Duodenal mucosa (tissue), 2 donors: ENCODE data around the gene PITRM1.

Experiments
- H3K27ac ChIP-seq: one replicate; pipeline ENCODE4 v1.7.0; 2013; ENCODE audit warnings: low read depth, low read length
- H3K27me3 ChIP-seq, 2 donors: one replicate each; pipeline ENCODE4 v1.7.0; 2013; ENCODE audit warnings: low read length in 2 of 2, control low read depth in 1 of 2; ENCODE audit not compliant: insufficient read depth in 2 of 2, control insufficient read depth in 1 of 2
- H3K36me3 ChIP-seq, 2 donors: one replicate each; pipeline ENCODE4 v1.7.0; 2013; ENCODE audit warnings: low read length in 2 of 2, control low read depth in 1 of 2; ENCODE audit not compliant: insufficient read depth in 2 of 2, control insufficient read depth in 1 of 2
- H3K4me1 ChIP-seq, 2 donors: one replicate each; pipeline ENCODE4 v1.7.0; 2013; ENCODE audit warnings: low read length in 2 of 2, control low read depth in 1 of 2; ENCODE audit not compliant: insufficient read depth in 2 of 2, control insufficient read depth in 1 of 2
- H3K4me3 ChIP-seq, 2 donors: one replicate each; pipeline ENCODE4 v1.7.0; 2013; ENCODE audit warnings: low read length in 2 of 2, low read depth in 1 of 2
- H3K9ac ChIP-seq, 2 donors: one replicate each; pipeline ENCODE4 v1.7.0; 2013; ENCODE audit warnings: low read length in 2 of 2, low read depth in 1 of 2
- H3K9me3 ChIP-seq, 2 donors: one replicate each; pipeline ENCODE4 v1.7.0; 2013; ENCODE audit warnings: low read length in 2 of 2, control low read depth in 1 of 2; ENCODE audit not compliant: control insufficient read depth in 1 of 2

Gene PITRM1

DNA sequence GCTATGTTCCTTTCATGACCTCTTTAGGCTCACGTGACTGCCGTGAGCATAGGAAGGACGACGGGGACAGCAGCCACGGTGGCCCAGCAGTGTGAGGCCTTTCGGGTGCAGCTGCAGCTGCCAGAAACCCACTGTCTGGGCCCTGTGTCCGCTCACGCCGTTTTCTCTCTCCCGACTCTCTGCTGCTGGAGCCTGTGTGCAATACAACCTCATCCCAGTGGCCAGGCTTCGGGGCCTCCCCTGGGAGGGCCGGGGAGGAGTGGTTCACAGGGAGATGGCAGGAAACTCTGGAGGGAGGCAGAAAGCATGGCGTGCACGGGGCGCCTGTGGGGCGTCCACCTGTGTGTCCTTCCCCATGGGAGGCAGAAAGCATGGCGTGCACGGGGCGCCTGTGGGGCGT lies 66.7 kb downstream of the PITRM1 start:
- Histone ChIP-seq H3K4me1 (peaks cover 4 to 9% of the 10 kb centered on the region in 2 donors), H3K9ac (no peak overlapping the region), H3K9me3 (no peaks in the 10 kb centered on the region), H3K27me3 (no peaks in the 10 kb centered on the region), H3K36me3 (peaks cover 14 to 73% of the 10 kb centered on the region in 2 donors), H3K4me3 (no peak overlapping the region), H3K27ac (no peak overlapping the region)

DNA sequence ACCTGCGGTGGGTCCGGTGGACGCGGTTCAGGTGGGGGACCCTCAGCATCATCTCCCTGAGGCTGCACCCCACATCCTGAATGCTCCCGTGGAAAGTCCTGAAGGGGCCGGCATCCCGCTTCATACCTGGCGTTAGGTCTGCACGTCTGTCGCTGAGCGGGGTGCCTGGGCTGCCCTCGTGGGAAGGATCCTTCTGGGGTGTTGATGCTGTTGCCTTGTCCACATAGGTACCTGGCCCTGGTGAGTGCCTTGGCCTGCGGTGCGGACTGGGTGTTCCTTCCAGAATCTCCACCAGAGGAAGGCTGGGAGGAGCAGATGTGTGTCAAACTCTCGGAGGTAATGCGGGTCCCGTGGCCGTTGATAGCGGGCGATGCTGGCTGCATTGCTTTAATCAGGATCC lies 67.4 kb downstream of the PITRM1 start:
- H3K36me3 ChIP-seq, result peaks cover 10 to 74% of the 10 kb centered on the region in 2 donors
- no peak overlapping the region for H3K9ac ChIP-seq
- H3K27me3 ChIP-seq, result no peaks in the 10 kb centered on the region
- H3K4me1 ChIP-seq, result peaks cover 4 to 9% of the 10 kb centered on the region in 2 donors
- no peaks in the 10 kb centered on the region for H3K9me3 ChIP-seq
- no peak overlapping the region for H3K27ac ChIP-seq
- H3K4me3 ChIP-seq, result no peak overlapping the region

GRCh38 chr10:3104251-3104918 lies 68.2 kb downstream of the PITRM1 start:
- Histone ChIP-seq H3K4me1 (peaks cover 4 to 9% of the 10 kb centered on the region in 2 donors), H3K27me3 (no peaks in the 10 kb centered on the region), H3K36me3 (peaks cover 14 to 76% of the 10 kb centered on the region in 2 donors), H3K4me3 (no peak overlapping the region), H3K9ac (no peak overlapping the region), H3K27ac (no peak overlapping the region), H3K9me3 (no peaks in the 10 kb centered on the region)

DNA sequence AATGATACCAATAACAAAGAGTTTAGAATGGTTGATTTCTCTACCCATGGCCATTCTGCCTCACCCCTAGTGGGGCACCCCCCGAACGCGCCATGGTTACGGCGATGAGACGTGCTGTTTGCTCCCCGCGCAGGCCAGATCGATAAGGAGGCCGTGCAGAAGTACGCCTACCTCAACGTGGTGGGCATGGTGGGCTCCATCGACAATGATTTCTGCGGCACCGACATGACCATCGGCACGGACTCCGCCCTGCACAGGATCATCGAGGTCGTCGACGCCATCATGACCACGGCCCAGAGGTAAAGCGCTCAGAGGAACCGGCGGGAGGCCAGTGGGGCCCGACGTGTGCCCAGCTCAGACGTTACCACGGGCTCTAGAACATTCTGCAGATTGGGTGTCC lies 68.9 kb downstream of the PITRM1 start:
- peaks cover 8 to 72% of the 10 kb centered on the region in 2 donors for H3K36me3 ChIP-seq
- no peak overlapping the region for H3K4me3 ChIP-seq
- H3K9me3 ChIP-seq, result no peaks in the 10 kb centered on the region
- H3K9ac ChIP-seq, result no peak overlapping the region
- H3K27ac ChIP-seq, result no peak overlapping the region
- H3K4me1 ChIP-seq, result peaks cover 4 to 9% of the 10 kb centered on the region in 2 donors
- no peaks in the 10 kb centered on the region for H3K27me3 ChIP-seq

- no peaks in the 10 kb centered on the region for H3K9me3 ChIP-seq
- peaks cover 4 to 9% of the 10 kb centered on the region in 2 donors for H3K4me1 ChIP-seq
- peak overlapping the region in 1 of 2 donors; percentile 21 for H3K4me3 ChIP-seq
- H3K27ac ChIP-seq, result no peak overlapping the region
- H3K36me3 ChIP-seq, result peaks cover 8 to 65% of the 10 kb centered on the region in 2 donors
- H3K9ac ChIP-seq, result no peak overlapping the region
- H3K27me3 ChIP-seq, result no peaks in the 10 kb centered on the region
These were observed 69.7 kb downstream of the PITRM1 start for GRCh38 chr10:3102720-3103427.

GRCh38 chr10:3100856-3101640 lies 71.5 kb downstream of the PITRM1 start:
- Histone ChIP-seq H3K9ac (no peak overlapping the region), H3K27ac (no peak overlapping the region), H3K36me3 (peaks cover 8 to 56% of the 10 kb centered on the region in 2 donors), H3K9me3 (no peaks in the 10 kb centered on the region), H3K4me3 (no peak overlapping the region), H3K4me1 (peaks cover 10 to 14% of the 10 kb centered on the region in 2 donors), H3K27me3 (no peaks in the 10 kb centered on the region)

DNA sequence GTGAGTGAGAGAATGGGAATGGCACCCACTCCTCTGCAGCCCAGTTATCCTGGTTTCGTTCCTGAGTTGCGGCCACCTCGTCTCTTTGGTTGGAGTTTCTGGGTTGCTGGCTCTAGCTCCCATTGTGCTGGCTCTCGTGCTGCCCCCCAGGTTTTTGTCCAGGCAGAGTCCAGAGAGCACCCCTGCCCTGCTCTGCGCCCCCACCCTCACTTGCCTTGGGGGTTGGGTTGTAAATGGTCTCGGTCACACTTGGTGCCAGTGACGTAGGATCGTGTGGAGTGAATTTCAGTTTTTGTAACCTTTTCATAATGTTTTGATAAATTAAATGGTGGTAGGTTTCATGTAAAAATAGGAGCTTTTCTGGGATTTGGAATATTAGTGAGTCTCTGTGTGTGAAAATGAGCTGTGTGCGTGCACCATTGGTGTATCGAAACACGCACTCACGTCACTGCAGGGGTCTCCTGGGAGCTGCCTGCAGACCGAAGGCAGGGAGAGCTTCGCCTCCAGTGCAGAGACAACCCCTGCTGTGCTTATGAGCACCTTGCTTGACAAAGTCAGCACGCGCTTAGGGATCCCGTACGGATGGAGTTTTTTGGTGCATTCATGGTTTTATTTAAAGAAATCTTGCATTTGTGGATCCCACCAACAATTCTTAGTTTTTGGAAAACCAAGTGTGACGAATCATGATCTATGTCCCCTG lies 72.3 kb downstream of the PITRM1 start:
- Histone ChIP-seq H3K27me3 (no peaks in the 10 kb centered on the region), H3K9ac (no peak overlapping the region), H3K36me3 (peaks cover 8 to 50% of the 10 kb centered on the region in 2 donors), H3K4me3 (no peak overlapping the region), H3K9me3 (no peaks in the 10 kb centered on the region), H3K27ac (no peak overlapping the region), H3K4me1 (peaks cover 18 to 22% of the 10 kb centered on the region in 2 donors)

GRCh38 chr10:3099291-3100092 lies 73.1 kb downstream of the PITRM1 start:
- Histone ChIP-seq H3K4me3 (no peak overlapping the region), H3K4me1 (peaks cover 24 to 29% of the 10 kb centered on the region in 2 donors)

DNA sequence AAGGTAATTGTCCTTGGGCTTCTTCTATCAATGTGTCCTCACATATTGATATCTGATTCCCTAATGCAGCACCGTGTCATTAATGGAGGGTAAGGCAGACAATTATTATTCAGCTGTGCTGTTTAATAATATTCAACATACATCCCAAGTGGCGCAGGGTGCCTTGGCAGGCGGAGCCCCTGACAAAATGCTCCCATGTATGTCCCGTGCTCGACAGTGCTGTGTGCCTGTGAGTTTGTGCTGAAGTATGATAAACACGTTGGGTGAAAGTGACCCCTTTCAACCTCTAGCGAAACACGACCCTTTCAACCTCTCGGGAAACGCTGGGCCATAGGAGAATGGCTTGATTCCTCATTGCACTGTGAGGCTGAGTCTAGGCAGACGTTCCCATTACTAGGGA lies 73.9 kb downstream of the PITRM1 start:
- Histone ChIP-seq H3K27ac (no peak overlapping the region), H3K27me3 (no peaks in the 10 kb centered on the region), H3K4me1 (peaks cover 26 to 34% of the 10 kb centered on the region in 2 donors), H3K4me3 (no peak overlapping the region), H3K9me3 (no peaks in the 10 kb centered on the region), H3K9ac (no peak overlapping the region), H3K36me3 (peaks cover 4 to 38% of the 10 kb centered on the region in 2 donors)

More at GRCh38 chr10:3099291-3100092, 73.1 kb downstream of the PITRM1 start:
- no peaks in the 10 kb centered on the region for H3K27me3 ChIP-seq
- H3K27ac ChIP-seq, result no peak overlapping the region
- peaks cover 8 to 42% of the 10 kb centered on the region in 2 donors for H3K36me3 ChIP-seq
- no peak overlapping the region for H3K9ac ChIP-seq
- no peaks in the 10 kb centered on the region for H3K9me3 ChIP-seq
